Parathyroid adenoma (tissue), 2 donors: ENCODE measurements around the gene ZNF264.
A peak's percentile ranks its signal among the peaks of the same experiment; 100 is the strongest.

ENCODE experiments used
- H2AFZ ChIP-seq: fragments of 300-600 bp; sonication (generic); one replicate; pipeline ENCODE4 v1.7.0; 2017; ENCODE audit warnings: antibody characterized with exemption, mild to moderate bottlenecking
- H3K27ac ChIP-seq: fragments of 300-600 bp; sonication (generic); one replicate; pipeline ENCODE4 v1.7.0; 2017
- H3K27me3 ChIP-seq: fragments of 300-600 bp; sonication (generic); one replicate; pipeline ENCODE4 v1.7.0; 2017; ENCODE audit warnings: low read length; ENCODE audit not compliant: control insufficient read depth, insufficient read depth
- H3K36me3 ChIP-seq: fragments of 300-600 bp; sonication (generic); one replicate; pipeline ENCODE4 v1.7.0; 2017; ENCODE audit warnings: low read length; ENCODE audit not compliant: control insufficient read depth, insufficient read depth
- H3K4me1 ChIP-seq: fragments of 300-600 bp; sonication (generic); one replicate; pipeline ENCODE4 v1.7.0; 2017; ENCODE audit warnings: control low read depth
- H3K4me2 ChIP-seq: fragments of 300-600 bp; sonication (generic); one replicate; pipeline ENCODE4 v1.7.0; 2017; ENCODE audit warnings: low read length
- H3K4me3 ChIP-seq: fragments of 300-600 bp; sonication (generic); one replicate; pipeline ENCODE4 v1.7.0; 2017; ENCODE audit warnings: low read depth, low read length
- H3K79me2 ChIP-seq: fragments of 300-600 bp; sonication (generic); one replicate; pipeline ENCODE4 v1.7.0; 2017; ENCODE audit warnings: control low read depth
- H3K9ac ChIP-seq: fragments of 300-600 bp; sonication (generic); one replicate; pipeline ENCODE4 v1.7.0; 2017; ENCODE audit warnings: mild to moderate bottlenecking
- H3K9me3 ChIP-seq: fragments of 300-600 bp; sonication (generic); one replicate; pipeline ENCODE4 v1.7.0; 2017; ENCODE audit warnings: low read length; ENCODE audit not compliant: control insufficient read depth
- CTCF ChIP-seq: fragments of 300-600 bp; sonication (generic); IDR thresholded peaks from one replicate; pipeline ENCODE4 v1.7.0; 2017; ENCODE audit warnings: antibody characterized with exemption, mild to moderate bottlenecking
- donor health status: primary hyperparathyroidism.

ZNF264 gene

GRCh38 chr19:57165846-57166245, 25.5 kb upstream of the ZNF264 start:
- Histone ChIP-seq H3K36me3 (no peaks in the 10 kb centered on the region), H3K4me2 (no peak overlapping the region), H3K4me3 (no peak overlapping the region), H3K4me1 (no peaks in the 10 kb centered on the region), H3K27me3 (no peaks in the 10 kb centered on the region), H3K79me2 (no peaks in the 10 kb centered on the region), H3K27ac (no peak overlapping the region), H3K9me3 (no peaks in the 10 kb centered on the region), H2AFZ (no peak overlapping the region), H3K9ac (no peak overlapping the region)
- TF ChIP-seq CTCF = no peak

- Histone ChIP-seq H3K9ac (no peak within 1 kb of the TSS), H3K4me3 (no peak within 1 kb of the TSS), H3K36me3 (no peaks in the 10 kb centered on the region), H3K27me3 (no peaks in the 10 kb centered on the region), H3K9me3 (no peaks in the 10 kb centered on the region), H2AFZ (no peak within 1 kb of the TSS), H3K27ac (no peak within 1 kb of the TSS), H3K79me2 (no peaks in the 10 kb centered on the region), H3K4me2 (no peak within 1 kb of the TSS), H3K4me1 (no peaks in the 10 kb centered on the region)
- TF ChIP-seq CTCF = no peak
Observed at GRCh38 chr19:57167385-57167784, 23.9 kb upstream of the ZNF264 start, which contains the start of gene DUXA. Gene DUXA, minus strand, starts transcription at chr19:57167485. Its CDS starts 42 bp downstream, at chr19:57167443.

GRCh38 chr19:57171551-57172081, 19.7 kb upstream of the ZNF264 start:
- H3K27ac ChIP-seq = peak overlapping the region; percentile 58
- H2AFZ ChIP-seq = peak overlapping the region; percentile 90
- H3K36me3 ChIP-seq = no peaks in the 10 kb centered on the region
- no peak for TF ChIP-seq CTCF
- no peaks in the 10 kb centered on the region for H3K4me1 ChIP-seq
- no peaks in the 10 kb centered on the region for H3K79me2 ChIP-seq
- peak overlapping the region; percentile 52 for H3K4me3 ChIP-seq
- no peak overlapping the region for H3K9ac ChIP-seq
- H3K9me3 ChIP-seq = no peaks in the 10 kb centered on the region
- no peaks in the 10 kb centered on the region for H3K27me3 ChIP-seq
- H3K4me2 ChIP-seq = peak overlapping the region; percentile 66

- H3K9me3 ChIP-seq = no peaks in the 10 kb centered on the region
- H3K4me3 ChIP-seq = no peak overlapping the region
- H3K79me2 ChIP-seq = peaks cover 38% of the 10 kb centered on the region
- peaks cover 11% of the 10 kb centered on the region for H3K4me1 ChIP-seq
- H2AFZ ChIP-seq = peak overlapping the region; percentile 100
- H3K9ac ChIP-seq = no peak overlapping the region
- no peak for TF ChIP-seq CTCF
- no peak overlapping the region for H3K27ac ChIP-seq
- H3K27me3 ChIP-seq = no peaks in the 10 kb centered on the region
- no peak overlapping the region for H3K4me2 ChIP-seq
- no peaks in the 10 kb centered on the region for H3K36me3 ChIP-seq
Observed at GRCh38 chr19:57190301-57190700, 999 bp upstream of the ZNF264 start.

GRCh38 chr19:57192077-57192420, 749 bp downstream of the ZNF264 start:
- Histone ChIP-seq H3K9me3 (no peaks in the 10 kb centered on the region), H3K9ac (peak overlapping the region; percentile 98), H3K27me3 (no peaks in the 10 kb centered on the region), H3K79me2 (peaks cover 51% of the 10 kb centered on the region), H3K4me1 (peaks cover 11% of the 10 kb centered on the region), H3K4me2 (peak overlapping the region; percentile 98), H3K4me3 (peak overlapping the region; percentile 92), H3K36me3 (no peaks in the 10 kb centered on the region), H2AFZ (peak overlapping the region; percentile 100), H3K27ac (peak overlapping the region; percentile 87)
- no peak for TF ChIP-seq CTCF
